ENCODE results near the gene HOMER1. TPM values are rescaled to one million over a fixed set of nuclear protein-coding genes. Genes with fewer than 3 reads are reported as not detected.

The HOMER1 gene
- total and polyA plus RNA-seq, 2 of the 4 experiments (the other 2 are of a cell fraction) = 1.9 to 6.8 TPM

DNA sequence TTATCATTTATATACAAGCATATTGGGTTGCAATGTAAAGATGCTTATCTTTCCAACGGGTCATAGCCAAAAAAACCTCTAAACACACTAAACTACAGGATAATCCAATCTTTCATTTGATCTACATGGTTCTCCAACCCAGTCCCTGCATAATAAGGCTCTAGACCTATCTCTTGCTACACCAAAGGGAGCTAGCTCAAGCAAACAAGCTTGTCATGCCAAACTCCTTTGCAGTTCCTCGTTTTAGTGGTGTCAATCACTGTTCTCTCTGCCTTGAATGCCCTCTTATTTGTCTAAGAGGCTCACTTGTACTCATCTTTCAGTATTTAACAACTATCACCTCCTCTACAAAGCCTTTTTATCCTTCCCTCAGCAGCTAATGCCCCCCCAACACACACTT lies 5.6 kb downstream of the HOMER1 start:
- ATAC-seq (ENCODE audit: low read depth) (no peak), DNase-seq (no peak)
- no TSS peak for BruUV-seq (replicated peaks)
- Histone ChIP-seq H4K91ac (ENCODE audit: insufficient read depth, low read depth, low read length) (no peak overlapping the region), H3K23ac (ENCODE audit: low read depth, low read length) (peak overlapping the region; percentile 75), H2AK5ac (ENCODE audit: low read depth, low read length) (no peak overlapping the region), H4K20me1 (ENCODE audit: insufficient read depth, low read length) (no peaks in the 10 kb centered on the region), H3K27me3 (ENCODE audit: control insufficient read depth, insufficient read depth, low read length) (no peaks in the 10 kb centered on the region), H2BK20ac (ENCODE audit: low read depth, low read length) (no peak overlapping the region), H3K9me1 (ENCODE audit: insufficient read depth, low read length) (no peaks in the 10 kb centered on the region; the same call in 1 of the 2 replicates), H3K27ac (ENCODE audit: insufficient read depth, low read length) (no peak overlapping the region), H2BK15ac (ENCODE audit: low read depth, low read length) (no peak overlapping the region), H2AFZ (replicated peaks; ENCODE audit: low read length, poor library complexity) (no peak overlapping the region), H2BK5ac (ENCODE audit: low read depth, low read length, poor library complexity, severe bottlenecking) (no peak overlapping the region), H3K56ac (ENCODE audit: extremely low read depth, insufficient read depth, low read length) (no peak overlapping the region), H3K36me3 (ENCODE audit: control insufficient read depth, insufficient read depth, low read length) (no peaks in the 10 kb centered on the region), H3K18ac (ENCODE audit: low read depth, low read length) (no peak overlapping the region), H3K4ac (ENCODE audit: low read depth, low read length) (no peak overlapping the region), H2AK9ac (replicated peaks; ENCODE audit: low read depth, low read length, poor library complexity) (no peak overlapping the region), H4K5ac (ENCODE audit: low read depth, low read length) (no peak overlapping the region), H3K4me3 (ENCODE audit: insufficient read depth, low read depth, low read length) (no peak overlapping the region), H3K4me2 (ENCODE audit: low read depth, low read length) (no peak overlapping the region), H3K4me1 (ENCODE audit: control insufficient read depth, insufficient read depth, low read length) (peaks cover 11% of the 10 kb centered on the region), H3K14ac (replicated peaks; ENCODE audit: low read depth, low read length) (no peak overlapping the region), H3K79me1 (ENCODE audit: low read depth in 1 of 2, low read length in 2 of 2) (peaks cover 19 to 49% of the 10 kb centered on the region in 2 experiments), H3K9me3 (ENCODE audit: control insufficient read depth, insufficient read depth, low read length) (no peaks in the 10 kb centered on the region), H4K8ac (ENCODE audit: low read depth in 2 of 2, low read length in 2 of 2) (no peak overlapping the region), H3K9ac (ENCODE audit: low read depth, low read length) (no peak overlapping the region), H2BK120ac (ENCODE audit: low read depth, low read length) (no peak overlapping the region)
- no CpG with 5 or more reads among the region's 2 CpGs for WGBS, 2 experiments (ENCODE audit: extremely low coverage in 2 of 2, insufficient read length in 1 of 2)
- in situ Hi-C loops (cut with MboI; ENCODE audit: low sequenced_read_pairs) = no loop called here
- intact Hi-C loops (cut with micrococcal nuclease) = no loop called here
- TF ChIP-seq MAFK (IDR thresholded peaks at IDR 0.05; ENCODE audit: low read depth, low read length) = no peak
- no peak for TF ChIP-seq CEBPB (IDR thresholded peaks at IDR 0.05; ENCODE audit: low read depth, low read length)
- ChIA-PET CTCF (no interaction called here), POLR2A (ENCODE audit: unreplicated experiment) (no interaction called here)
- dilution Hi-C loops (cut with HindIII; ENCODE audit: low sequenced_read_pairs, unreplicated experiment) = no loop called here
